HCT116 (cell line): ENCODE results near the gene OPCML. TPM values are rescaled to one million over a fixed set of nuclear protein-coding genes. Genes with fewer than 3 reads are reported as not detected.

ENCODE experiments used
- ATAC-seq: fragments of 200-7000 bp; cut with Tn5 transposase; 2 replicates; pipeline ENCODE4 v1.9.1; 2020; ENCODE audit warnings: mild to moderate bottlenecking, moderate library complexity
- BruUV-seq: library from RNA; stranded (reverse); fragments of 400-500 nt; replicated peaks from 2 replicates; lab custom pipeline; 2021; lab: Mats Ljungman, UMichigan
- CTCF ChIA-PET: fragments of 300-600 bp; sonication (Branson Sonifier 250); formaldehyde crosslinking; loops from one replicate; lab custom pipeline; 2021; ENCODE audit warnings: antibody characterized with exemption; lab: Charles Lee
- POLR2A ChIA-PET: fragments of 300-600, 350-600 bp; sonication (Branson Sonifier 250); formaldehyde crosslinking; loops from one replicate; lab custom pipeline; 2021; ENCODE audit warnings: antibody characterized with exemption; lab: Charles Lee
- RAD21 ChIA-PET, 2 experiments: fragments of 300-600 bp; sonication (Branson Sonifier 250); formaldehyde crosslinking; loops; one replicate each; lab custom pipeline; 2023; ENCODE audit warnings: low total read pairs in 2 of 2; ENCODE audit not compliant: uncharacterized antibody in 2 of 2, unreplicated experiment in 2 of 2, low non-redundant PET in 1 of 2; lab: Charles Lee
- DNase-seq: peaks from one replicate; pipeline ENCODE4 v3.0.0-alpha.2; 2010; ENCODE audit warnings: low read depth, low spot score
- H2AFZ ChIP-seq: fragments of 200-600 bp; shearing (Covaris generic), sonication (generic); 2 replicates; pipeline ENCODE4 v1.6.1; 2017; ENCODE audit warnings: low read depth, mixed run types, mixed read lengths, antibody characterized with exemption, low read length; ENCODE audit not compliant: poor library complexity, severe bottlenecking
- H3K27ac ChIP-seq: 2 replicates; pipeline ENCODE4 v1.5.1; 2012; ENCODE audit warnings: low read depth, low read length
- H3K27me3 ChIP-seq: fragments of 200-600 bp; sonication (generic); 2 replicates; pipeline ENCODE4 v1.6.1; 2016; ENCODE audit warnings: mixed run types, low read length, mixed read lengths; ENCODE audit not compliant: insufficient read depth
- H3K36me3 ChIP-seq, 2 experiments: fragments of 200-500 bp in 1 of 2; fragments of 200-600 bp in 1 of 2; sonication (Bioruptor generic) in 1 of 2; sonication (generic) in 1 of 2; 2 replicates each; pipeline versions ENCODE4 v1.5.1 to v1.6.1; 2014 to 2016; ENCODE audit warnings: low read length in 2 of 2, inconsistent platforms in 1 of 2, mixed read lengths in 1 of 2, mixed run types in 1 of 2; ENCODE audit not compliant: insufficient read depth in 2 of 2, control insufficient read depth in 1 of 2
- H3K4me1 ChIP-seq, 2 experiments: fragments of 200-600 bp in 1 of 2; sonication (generic) in 1 of 2; 2 replicates each; pipeline versions ENCODE4 v1.5.1 to v1.6.1; 2012 to 2017; ENCODE audit warnings: low read length in 2 of 2, inconsistent platforms in 1 of 2, mild to moderate bottlenecking in 1 of 2, mixed read lengths in 1 of 2, mixed run types in 1 of 2, moderate library complexity in 1 of 2; ENCODE audit not compliant: insufficient read depth in 2 of 2, control insufficient read depth in 1 of 2
- H3K4me2 ChIP-seq: fragments of 200-600 bp; sonication (generic); 2 replicates; pipeline ENCODE4 v1.6.1; 2017; ENCODE audit warnings: mixed run types, low read length, mixed read lengths
- H3K4me3 ChIP-seq, 2 experiments: fragments of 200-600 bp in 1 of 2; sonication (generic) in 1 of 2; replicated peaks in 1 of 2; 2 replicates each; pipeline ENCODE4 v1.5.1; 2011 to 2016; ENCODE audit warnings: low read length in 2 of 2, control low read depth in 1 of 2, low read depth in 1 of 2, mild to moderate bottlenecking in 1 of 2, mixed read lengths in 1 of 2, mixed run types in 1 of 2
- H3K79me2 ChIP-seq: fragments of 200-600 bp; sonication (generic); 2 replicates; pipeline ENCODE4 v1.6.1; 2017; ENCODE audit warnings: mild to moderate bottlenecking, mixed run types, low read length, moderate library complexity, mixed read lengths; ENCODE audit not compliant: insufficient read depth
- H3K9ac ChIP-seq: fragments of 200-600 bp; sonication (generic); 2 replicates; pipeline ENCODE4 v1.6.1; 2016; ENCODE audit warnings: low read length, mixed read lengths
- H3K9me2 ChIP-seq: fragments of 200-600 bp; sonication (generic), shearing (Covaris generic); 2 replicates; pipeline ENCODE4 v1.6.1; 2017; ENCODE audit warnings: mixed run types, mild to moderate bottlenecking, moderate library complexity; ENCODE audit not compliant: insufficient read depth
- H3K9me3 ChIP-seq, 2 experiments: fragments of 200-500 bp in 1 of 2; fragments of 200-600 bp in 1 of 2; sonication (Bioruptor generic) in 1 of 2; sonication (generic) in 1 of 2; 2 replicates each; pipeline ENCODE4 v1.6.1; 2014 to 2017; ENCODE audit warnings: low read length in 2 of 2, mixed read lengths in 2 of 2, inconsistent platforms in 1 of 2, low read depth in 1 of 2, mild to moderate bottlenecking in 1 of 2, mixed run types in 1 of 2, moderate library complexity in 1 of 2; ENCODE audit not compliant: control insufficient read depth in 1 of 2, insufficient read depth in 1 of 2
- H4K20me1 ChIP-seq: fragments of 200-600 bp; sonication (generic), shearing (Covaris generic); 2 replicates; pipeline ENCODE4 v1.6.1; 2017; ENCODE audit warnings: mixed run types, mild to moderate bottlenecking, moderate library complexity; ENCODE audit not compliant: insufficient read depth
- EGR1 ChIP-seq: IDR thresholded peaks from 2 replicates; pipeline ENCODE4 v1.6.1; 2012; ENCODE audit warnings: low read depth
- ELF1 ChIP-seq: IDR thresholded peaks from 2 replicates; pipeline ENCODE4 v1.6.1; 2012; ENCODE audit warnings: low read depth, borderline replicate concordance
- POLR2A ChIP-seq: IDR thresholded peaks from 2 replicates; pipeline ENCODE4 v1.7.0; 2011; ENCODE audit warnings: borderline replicate concordance; ENCODE audit not compliant: insufficient read depth, insufficient read length; ENCODE audit errors: extremely low read depth
- REST ChIP-seq: IDR thresholded peaks from 2 replicates; pipeline ENCODE4 v1.6.1; 2012; ENCODE audit warnings: low read depth
- SIN3A ChIP-seq: IDR thresholded peaks from 2 replicates; pipeline ENCODE4 v1.6.1; 2012; ENCODE audit warnings: low read depth
- SRF ChIP-seq: IDR thresholded peaks from 2 replicates; pipeline ENCODE4 v1.6.1; 2012; ENCODE audit warnings: low read depth
- TCF7L2 ChIP-seq: IDR thresholded peaks from 2 replicates; pipeline ENCODE4 v1.7.0; 2011; ENCODE audit warnings: borderline replicate concordance, inconsistent platforms; ENCODE audit not compliant: insufficient read depth, insufficient read length; ENCODE audit errors: extremely low read depth
- ZBTB33 ChIP-seq: IDR thresholded peaks from 2 replicates; pipeline ENCODE4 v1.6.1; 2011; ENCODE audit warnings: mild to moderate bottlenecking, low read length, moderate library complexity; ENCODE audit not compliant: insufficient replicate concordance; ENCODE audit errors: extremely low read depth
- ZFX ChIP-seq: fragments of 450-650 bp; IDR thresholded peaks from 2 replicates; pipeline ENCODE4 v1.6.1; 2017
- ZNF274 ChIP-seq: fragments of 200-500 bp; sonication (Bioruptor generic); IDR thresholded peaks from 2 replicates; pipeline ENCODE4 v1.6.1; 2014; ENCODE audit warnings: mild to moderate bottlenecking, low read depth, low read length, inconsistent platforms
- intact Hi-C: fragments of 100-400 bp; cut with micrococcal nuclease; formaldehyde crosslinking; loops from 2 replicates; pipeline ENCODE4 v1.10.0; 2022
- total RNA-seq: library from RNA; stranded (reverse); gene quantifications from one replicate; pipeline ENCODE4 v1.2.1, GENCODE V29; 2021; ENCODE audit not compliant: unreplicated experiment

The OPCML gene
- total RNA-seq, 1 experiment from 2014 or later, result not detected

GRCh38 chr11:133172349-133172748, 360.0 kb downstream of the OPCML start:
- H3K9me3 ChIP-seq, result peaks cover 11 to 18% of the 10 kb centered on the region in 2 experiments; a peak in 2 of 4 replicates
- CTCF ChIA-PET, result no interaction called here
- no peaks in the 10 kb centered on the region for H3K36me3 ChIP-seq
- H4K20me1 ChIP-seq, result no peaks in the 10 kb centered on the region
- H3K79me2 ChIP-seq, result no peaks in the 10 kb centered on the region
- no peak for DNase-seq
- H3K9ac ChIP-seq, result no peak overlapping the region
- H3K4me1 ChIP-seq, result no peaks in the 10 kb centered on the region
- H3K4me3 ChIP-seq, result no peak overlapping the region
- no peak for TF ChIP-seq REST
- no peak for TF ChIP-seq ZFX
- no peak for TF ChIP-seq ZNF274
- no peak overlapping the region for H3K27ac ChIP-seq
- no TSS peak for BruUV-seq
- RAD21 ChIA-PET, result no interaction called here
- no peak overlapping the region for H2AFZ ChIP-seq
- H3K27me3 ChIP-seq, result no peaks in the 10 kb centered on the region
- no peak for ATAC-seq
- no peak overlapping the region for H3K4me2 ChIP-seq
- POLR2A ChIA-PET, result no interaction called here
- no peaks in the 10 kb centered on the region for H3K9me2 ChIP-seq
- intact Hi-C loops, result no loop called here

GRCh38 chr11:133171374-133171773, 360.9 kb downstream of the OPCML start:
- DNase-seq (no peak), ATAC-seq (no peak)
- Histone ChIP-seq H3K79me2 (no peaks in the 10 kb centered on the region), H3K27ac (no peak overlapping the region), H3K4me3 (no peak overlapping the region), H3K9me3 (peaks cover 17 to 18% of the 10 kb centered on the region in 2 experiments; a peak in 2 of 4 replicates), H3K9ac (no peak overlapping the region), H4K20me1 (no peaks in the 10 kb centered on the region), H3K4me2 (no peak overlapping the region), H3K36me3 (no peaks in the 10 kb centered on the region), H3K9me2 (no peaks in the 10 kb centered on the region), H3K27me3 (no peaks in the 10 kb centered on the region), H3K4me1 (no peaks in the 10 kb centered on the region), H2AFZ (no peak overlapping the region)
- intact Hi-C loops, result no loop called here
- CTCF ChIA-PET, result no interaction called here
- POLR2A ChIA-PET, result no interaction called here
- RAD21 ChIA-PET, result no interaction called here
- BruUV-seq, result no TSS peak
- TF ChIP-seq POLR2A (no peak), SRF (no peak), ELF1 (no peak), EGR1 (no peak), REST (no peak), ZBTB33 (no peak), SIN3A (no peak), TCF7L2 (no peak)
